ENCODE data around the gene ISOC2. TPM values are rescaled to one million over a fixed set of nuclear protein-coding genes. Genes with fewer than 3 reads are reported as not detected.

Gene ISOC2
- polyA plus RNA-seq, 2 of the 4 experiments (the other 2 are of a cell fraction) = 45.3 to 57.8 TPM

DNA sequence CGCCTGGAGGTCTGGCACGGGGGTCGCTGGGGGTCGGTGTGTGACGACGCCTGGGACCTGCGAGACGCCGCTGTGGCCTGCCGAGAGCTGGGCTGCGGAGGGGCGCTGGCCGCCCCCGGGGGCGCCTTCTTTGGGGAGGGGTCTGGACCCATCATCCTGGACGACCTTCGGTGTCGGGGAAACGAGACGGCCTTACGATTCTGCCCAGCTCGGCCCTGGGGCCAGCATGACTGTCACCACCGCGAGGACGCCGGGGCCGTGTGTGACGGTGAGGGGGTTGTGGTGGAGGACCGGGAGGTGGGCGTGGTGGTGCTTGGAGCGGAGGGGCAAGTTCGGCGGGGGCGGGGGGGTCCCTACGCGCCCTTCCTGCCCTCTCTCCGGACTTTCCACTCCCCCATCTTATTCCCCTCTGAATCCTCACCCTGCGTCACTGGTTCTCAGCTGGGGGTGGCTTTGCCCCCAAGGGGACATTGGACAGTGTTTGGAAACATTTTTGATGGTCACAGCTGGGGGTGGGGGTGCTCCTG is 32.3 kb upstream of the ISOC2 start:
- Histone ChIP-seq H3K4me3 (no peak overlapping the region), H3K4me2 (no peak overlapping the region), H3K4me1 (peaks cover 31% of the 10 kb centered on the region), H3K9me3 (no peaks in the 10 kb centered on the region), H3K27ac (peak overlapping the region in 1 of 2 experiments; percentile 22; a peak in 1 of 6 replicates)
- TF ChIP-seq, protein P1, sequence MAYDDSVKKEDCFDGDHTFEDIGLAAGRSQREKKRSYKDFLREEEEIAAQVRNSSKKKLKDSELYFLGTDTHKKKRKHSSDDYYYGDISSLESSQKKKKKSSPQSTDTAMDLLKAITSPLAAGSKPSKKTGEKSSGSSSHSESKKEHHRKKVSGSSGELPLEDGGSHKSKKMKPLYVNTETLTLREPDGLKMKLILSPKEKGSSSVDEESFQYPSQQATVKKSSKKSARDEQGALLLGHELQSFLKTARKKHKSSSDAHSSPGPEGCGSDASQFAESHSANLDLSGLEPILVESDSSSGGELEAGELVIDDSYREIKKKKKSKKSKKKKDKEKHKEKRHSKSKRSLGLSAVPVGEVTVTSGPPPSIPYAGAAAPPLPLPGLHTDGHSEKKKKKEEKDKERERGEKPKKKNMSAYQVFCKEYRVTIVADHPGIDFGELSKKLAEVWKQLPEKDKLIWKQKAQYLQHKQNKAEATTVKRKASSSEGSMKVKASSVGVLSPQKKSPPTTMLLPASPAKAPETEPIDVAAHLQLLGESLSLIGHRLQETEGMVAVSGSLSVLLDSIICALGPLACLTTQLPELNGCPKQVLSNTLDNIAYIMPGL (CRISPR knock-in tag; IDR thresholded peaks at IDR 0.05; ENCODE audit: borderline replicate concordance) = no peak
- TF ChIP-seq POLR2A (IDR thresholded peaks at IDR 0.05; ENCODE audit: low read length) = no peak
- TF ChIP-seq RFX5 (IDR thresholded peaks at IDR 0.05) = no peak
- TF ChIP-seq CEBPB (IDR thresholded peaks at IDR 0.05) = no peak
- TF ChIP-seq, protein P2, sequence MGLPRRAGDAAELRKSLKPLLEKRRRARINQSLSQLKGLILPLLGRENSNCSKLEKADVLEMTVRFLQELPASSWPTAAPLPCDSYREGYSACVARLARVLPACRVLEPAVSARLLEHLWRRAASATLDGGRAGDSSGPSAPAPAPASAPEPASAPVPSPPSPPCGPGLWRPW (IDR thresholded peaks at IDR 0.05) = no peak
- no peak for TF ChIP-seq RARB (CRISPR knock-in tag; IDR thresholded peaks at IDR 0.05)
- TF ChIP-seq, protein P3, sequence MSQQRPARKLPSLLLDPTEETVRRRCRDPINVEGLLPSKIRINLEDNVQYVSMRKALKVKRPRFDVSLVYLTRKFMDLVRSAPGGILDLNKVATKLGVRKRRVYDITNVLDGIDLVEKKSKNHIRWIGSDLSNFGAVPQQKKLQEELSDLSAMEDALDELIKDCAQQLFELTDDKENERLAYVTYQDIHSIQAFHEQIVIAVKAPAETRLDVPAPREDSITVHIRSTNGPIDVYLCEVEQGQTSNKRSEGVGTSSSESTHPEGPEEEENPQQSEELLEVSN (IDR thresholded peaks at IDR 0.05; ENCODE audit: borderline replicate concordance, low read depth) = no peak
- CTCF ChIA-PET = interaction anchor here (1.0 to 17.3 kb wide), 10 partner anchors 10 to 353 kb away, joined by 3 to 219 read pairs (median 5); partner anchors contain the start of gene ZNF865
- FAIRE-seq (no peak), DNase-seq (ENCODE audit: low read depth in 1 of 2, low spot score in 1 of 2) (no peak), ATAC-seq (no peak)
- POLR2A ChIA-PET = no interaction called here
- WGBS (ENCODE audit: missing lambda C conversion rate) = 70% methylated on average over 20 of the region's 38 CpGs

DNA sequence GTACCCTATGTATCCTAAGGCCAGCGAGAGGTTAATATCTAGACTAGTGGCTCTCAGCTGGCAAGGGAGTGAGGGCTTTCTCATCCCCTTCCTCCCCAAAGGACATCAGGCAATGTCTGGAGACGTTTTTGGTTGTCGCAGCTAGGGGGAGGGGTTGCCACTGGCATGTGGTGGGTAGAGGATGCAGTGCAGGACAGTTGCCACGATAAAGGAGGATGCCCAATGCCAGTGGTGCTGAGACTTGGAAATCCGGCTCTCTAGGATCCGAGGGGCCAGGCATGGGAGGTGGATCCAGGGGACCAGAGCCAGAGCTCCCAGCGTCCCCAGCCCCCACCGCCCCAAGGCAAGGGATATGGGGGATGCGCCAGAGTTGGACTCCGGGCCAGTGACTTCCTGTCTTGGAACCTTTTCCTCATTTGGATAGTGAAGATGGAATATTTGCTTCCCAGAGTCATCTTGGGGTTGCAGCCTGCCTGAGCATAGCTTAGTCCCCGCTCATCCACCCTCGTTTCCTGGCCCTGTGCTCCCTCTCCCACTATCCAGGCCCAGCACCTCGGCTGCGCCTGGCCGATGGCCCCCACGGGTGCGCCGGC is 31.7 kb upstream of the ISOC2 start:
- ChIA-PET CTCF (interaction anchor here (1.2 to 17.3 kb wide), 10 partner anchors 10 to 352 kb away, joined by 3 to 219 read pairs (median 6); no protein-coding TSS in a partner anchor), POLR2A (no interaction called here)
- Histone ChIP-seq H3K9me3 (no peaks in the 10 kb centered on the region), H3K4me1 (peaks cover 37% of the 10 kb centered on the region), H3K27ac (peak overlapping the region in 1 of 2 experiments; percentile 22; a peak in 1 of 6 replicates), H3K4me2 (no peak overlapping the region), H3K4me3 (no peak overlapping the region)
- no peak for DNase-seq (ENCODE audit: low read depth in 1 of 2, low spot score in 1 of 2)
- no peak for ATAC-seq
- WGBS (ENCODE audit: missing lambda C conversion rate) = 63% methylated on average over 15 of the region's 18 CpGs
- no peak for FAIRE-seq
- TF ChIP-seq ZSCAN20 (CRISPR knock-in tag; IDR thresholded peaks at IDR 0.05) = no peak
- TF ChIP-seq ZNF302 (CRISPR knock-in tag; IDR thresholded peaks at IDR 0.05) = no peak
- TF ChIP-seq KDM1A (IDR thresholded peaks at IDR 0.05; ENCODE audit: low read depth) = no peak
- TF ChIP-seq HDAC2 (IDR thresholded peaks at IDR 0.05) = no peak
- TF ChIP-seq, protein P4, sequence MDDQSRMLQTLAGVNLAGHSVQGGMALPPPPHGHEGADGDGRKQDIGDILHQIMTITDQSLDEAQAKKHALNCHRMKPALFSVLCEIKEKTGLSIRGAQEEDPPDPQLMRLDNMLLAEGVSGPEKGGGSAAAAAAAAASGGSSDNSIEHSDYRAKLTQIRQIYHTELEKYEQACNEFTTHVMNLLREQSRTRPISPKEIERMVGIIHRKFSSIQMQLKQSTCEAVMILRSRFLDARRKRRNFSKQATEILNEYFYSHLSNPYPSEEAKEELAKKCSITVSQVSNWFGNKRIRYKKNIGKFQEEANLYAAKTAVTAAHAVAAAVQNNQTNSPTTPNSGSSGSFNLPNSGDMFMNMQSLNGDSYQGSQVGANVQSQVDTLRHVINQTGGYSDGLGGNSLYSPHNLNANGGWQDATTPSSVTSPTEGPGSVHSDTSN (IDR thresholded peaks at IDR 0.05) = no peak
- no peak for TF ChIP-seq CBX8 (IDR thresholded peaks at IDR 0.05)
- TF ChIP-seq TFCP2L1 (CRISPR knock-in tag; IDR thresholded peaks at IDR 0.05) = no peak
- no peak for TF ChIP-seq NFE2L2 (conservative IDR thresholded peaks at IDR 0.05; ENCODE audit: low read length)
- TF ChIP-seq SMC3 (IDR thresholded peaks at IDR 0.05) = no peak
- no peak for TF ChIP-seq ZFP36 (IDR thresholded peaks at IDR 0.05; ENCODE audit: borderline replicate concordance, partially characterized antibody)
- TF ChIP-seq EP300 (IDR thresholded peaks at IDR 0.05) = no peak
- TF ChIP-seq PHF8 (IDR thresholded peaks at IDR 0.05; ENCODE audit: borderline replicate concordance, low read depth) = no peak
- no peak for TF ChIP-seq NPAS2 (CRISPR knock-in tag; IDR thresholded peaks at IDR 0.05; ENCODE audit: borderline replicate concordance)

All from A549 (cell line).